HepG2 (cell line): ENCODE measurements around the gene YAP1. TPM values are rescaled to one million over a fixed set of nuclear protein-coding genes. Genes with fewer than 3 reads are reported as not detected.

Experiments
- ATAC-seq: fragments of 200-7000 bp; cut with Tn5 transposase; 3 replicates; pipeline ENCODE4 v1.9.1; 2020; ENCODE audit warnings: mild to moderate bottlenecking, moderate library complexity
- BruUV-seq: library from RNA; stranded (reverse); fragments of 400-500 nt; replicated peaks from 2 replicates; lab custom pipeline; 2021; lab: Mats Ljungman, UMichigan
- CTCF ChIA-PET: fragments of 300-600 bp; formaldehyde crosslinking; extraction: SDS; loops from one replicate; lab custom pipeline; 2021; ENCODE audit warnings: low total read pairs, inconsistent platforms, low intra/inter-chr PET ratio; lab: Yijun Ruan, JAX
- POLR2A ChIA-PET: fragments of 350-600 bp; sonication (Branson Sonifier 250); formaldehyde crosslinking; loops from one replicate; lab custom pipeline; 2020; ENCODE audit warnings: antibody characterized with exemption, inconsistent platforms; lab: Yijun Ruan, JAX
- DNase-seq: peaks from one replicate; pipeline ENCODE4 v3.0.0-alpha.2; 2015; ENCODE audit warnings: low spot score
- FAIRE-seq: peaks from 3 replicates; lab custom pipeline; 2011; peaks lifted over from hg19 to GRCh38; lab: Jason Lieb, UNC
- H2AFZ ChIP-seq: one replicate; pipeline ENCODE4 v1.6.1; 2011; ENCODE audit warnings: low read length, inconsistent platforms
- H3K27ac ChIP-seq: fragments of 300-600 bp; 3 replicates; pipeline ENCODE4 v1.8.0; 2011; ENCODE audit warnings: mixed run types, mild to moderate bottlenecking, mixed read lengths, low read length, inconsistent platforms; ENCODE audit not compliant: insufficient read depth; ENCODE audit errors: extremely low read length
- H3K27me3 ChIP-seq, 2 experiments: fragments of 200-600 bp in 1 of 2; 2 replicates in 1 of 2; 3 replicates in 1 of 2; pipeline versions ENCODE4 v1.6.0 to v1.8.0; 2011; ENCODE audit warnings: low read length in 2 of 2, mild to moderate bottlenecking in 2 of 2, moderate library complexity in 2 of 2, inconsistent platforms in 1 of 2; ENCODE audit not compliant: insufficient read depth in 2 of 2, control insufficient read depth in 1 of 2
- H3K36me3 ChIP-seq, 2 experiments: fragments of 200-600 bp in 1 of 2; replicated peaks in 1 of 2; 2 replicates in 1 of 2; 3 replicates in 1 of 2; pipeline versions ENCODE4 v1.5.1 to v1.8.0; 2011; ENCODE audit warnings: low read length in 2 of 2, inconsistent platforms in 1 of 2; ENCODE audit not compliant: insufficient read depth in 2 of 2, control insufficient read depth in 1 of 2
- H3K4me1 ChIP-seq: 2 replicates; pipeline ENCODE4 v1.5.1; 2012; ENCODE audit warnings: low read length, inconsistent platforms; ENCODE audit not compliant: insufficient read depth
- H3K4me2 ChIP-seq: 2 replicates; pipeline ENCODE4 v1.6.0; 2011; ENCODE audit warnings: low read depth, low read length, inconsistent platforms
- H3K4me3 ChIP-seq, 3 experiments: fragments of 200-600 bp in 1 of 3; sonication (generic), shearing (Covaris generic) in 1 of 3; replicated peaks in 1 of 3; 2 replicates each; pipeline ENCODE4 v1.5.1; 2011 to 2016; ENCODE audit warnings: low read length in 3 of 3, inconsistent platforms in 2 of 3, low read depth in 2 of 3, mild to moderate bottlenecking in 2 of 3, control low read depth in 1 of 3, mixed read lengths in 1 of 3; ENCODE audit not compliant: insufficient read depth in 1 of 3
- H3K79me2 ChIP-seq: one replicate; pipeline ENCODE4 v1.6.1; 2011; ENCODE audit warnings: low read length, inconsistent platforms; ENCODE audit not compliant: insufficient read depth
- H3K9ac ChIP-seq: 2 replicates; pipeline ENCODE4 v1.6.0; 2011; ENCODE audit warnings: mild to moderate bottlenecking, low read depth, low read length, inconsistent platforms; ENCODE audit not compliant: insufficient read depth
- H3K9me3 ChIP-seq: 2 replicates; pipeline ENCODE4 v1.5.1; 2012; ENCODE audit warnings: mild to moderate bottlenecking, low read length
- H4K20me1 ChIP-seq: 2 replicates; pipeline ENCODE4 v1.6.0; 2011; ENCODE audit warnings: inconsistent platforms, mild to moderate bottlenecking, low read length, moderate library complexity; ENCODE audit not compliant: insufficient read depth
- HES4 ChIP-seq: sonication (generic); formaldehyde crosslinking; IDR thresholded peaks from 2 replicates; pipeline ENCODE4 v1.9.0; 2021; ENCODE audit warnings: mild to moderate bottlenecking, missing genetic modification reagents, borderline replicate concordance
- ISX ChIP-seq: sonication (generic); formaldehyde crosslinking; conservative IDR thresholded peaks from 2 replicates; pipeline ENCODE4 v1.5.0; 2020; ENCODE audit warnings: missing genetic modification reagents
- MYC ChIP-seq: sonication (generic); formaldehyde crosslinking; IDR thresholded peaks from 2 replicates; pipeline ENCODE4 v1.9.0; 2021; ENCODE audit warnings: missing genetic modification reagents, borderline replicate concordance
- NR2F1 ChIP-seq, 2 experiments: fragments of 450-650 bp in 1 of 2; formaldehyde crosslinking in 1 of 2; IDR thresholded peaks; 2 replicates each; pipeline versions ENCODE4 v1.5.0 to v1.6.1; 2016 to 2020; ENCODE audit warnings: mild to moderate bottlenecking in 1 of 2, missing compliant biosample characterization in 1 of 2, missing genetic modification reagents in 1 of 2, moderate library complexity in 1 of 2
- POGK ChIP-seq: sonication (generic); formaldehyde crosslinking; conservative IDR thresholded peaks from 2 replicates; pipeline ENCODE4 v1.8.0; 2022; ENCODE audit warnings: mild to moderate bottlenecking, moderate library complexity, missing genetic modification reagents
- PRDM4 ChIP-seq: sonication (generic); formaldehyde crosslinking; IDR thresholded peaks from 2 replicates; pipeline ENCODE4 v1.9.0; 2021; ENCODE audit warnings: missing genetic modification reagents, borderline replicate concordance
- SSRP1 ChIP-seq: IDR thresholded peaks from 2 replicates; pipeline ENCODE4 v1.6.1; 2016; ENCODE audit warnings: control low read depth
- TOE1 ChIP-seq: sonication (generic); formaldehyde crosslinking; IDR thresholded peaks from 2 replicates; pipeline ENCODE4 v1.4.0; 2020; ENCODE audit warnings: mild to moderate bottlenecking, missing genetic modification reagents
- ZBTB4 ChIP-seq: sonication (generic); formaldehyde crosslinking; IDR thresholded peaks from 2 replicates; pipeline ENCODE4 v1.4.0; 2020; ENCODE audit warnings: missing genetic modification reagents, mild to moderate bottlenecking, borderline replicate concordance
- ZFP91 ChIP-seq: sonication (generic); formaldehyde crosslinking; IDR thresholded peaks from 2 replicates; pipeline ENCODE4 v1.9.0; 2022; ENCODE audit warnings: missing genetic modification reagents, mild to moderate bottlenecking, borderline replicate concordance
- ZNF18 ChIP-seq: sonication (generic); formaldehyde crosslinking; IDR thresholded peaks from 2 replicates; pipeline ENCODE4 v1.8.0; 2022; ENCODE audit warnings: mild to moderate bottlenecking, missing genetic modification reagents; ENCODE audit not compliant: insufficient replicate concordance
- ZNF20 ChIP-seq: sonication (generic); formaldehyde crosslinking; IDR thresholded peaks from 2 replicates; pipeline ENCODE4 v1.4.0; 2020; ENCODE audit warnings: mild to moderate bottlenecking, moderate library complexity, missing genetic modification reagents
- WGBS: methylation state at CpG from one replicate; pipeline ENCODE4 v1.1.6; 2017; ENCODE audit warnings: low lambda C conversion rate; 5-methylcytosine and 5-hydroxymethylcytosine counted together
- in situ Hi-C: cut with HindIII; loops from 2 replicates; pipeline ENCODE4 v1.10.0; 2017; ENCODE audit warnings: low pct_unique_long_range_greater_than_20kb; ENCODE audit not compliant: extremely low pct_ligation_motif_present
- intact Hi-C: fragments of 100-400 bp; cut with micrococcal nuclease; formaldehyde crosslinking; loops from one replicate; pipeline ENCODE4 v1.10.0; 2022; ENCODE audit not compliant: unreplicated experiment
- polyA plus RNA-seq, 8 experiments: library from polyadenylated mRNA; depleted of rRNA in 3 of 8; stranded (reverse) in 7 of 8; unstranded in 1 of 8; fragments of >200 nt; fragmentation: Illumina TruSeq in 4 of 8; extraction: Trizol in 4 of 8; gene quantifications; 2 replicates each; pipeline versions ENCODE4 v1.2.1 to v1.2.3, GENCODE V29; 2011 to 2016; ENCODE audit warnings: low read depth in 4 of 8, missing spikeins in 1 of 8, mixed read lengths in 1 of 8; ENCODE audit not compliant: insufficient read depth in 1 of 8
- total RNA-seq, 5 experiments: library from RNA; depleted of rRNA; stranded (reverse); fragments of >200 nt; fragmentation: Illumina TruSeq; extraction: Trizol; gene quantifications; 2 replicates each; pipeline ENCODE4 v1.2.3, GENCODE V29; 2016; ENCODE audit warnings: low read depth in 1 of 5

Gene YAP1
- total and polyA plus RNA-seq, 2 of the 13 experiments (the other 11 are each of a cell fraction or from before 2014, with no cell fraction given) = 59.5 to 91.0 TPM

- ATAC-seq (no peak), FAIRE-seq (no peak), DNase-seq (no peak)
- WGBS = 44% methylated on average over 5 of the region's 5 CpGs
- CTCF ChIA-PET = no interaction called here
- POLR2A ChIA-PET = interaction anchor here (0.6 to 2.8 kb wide), 5 partner anchors 11 to 212 kb away, joined by 4 to 26 read pairs (median 5); no protein-coding TSS in a partner anchor
- Histone ChIP-seq H3K4me3 (peak overlapping the region; percentile 51 to 67 (median 56); a peak in 5 of 6 replicates), H2AFZ (no peak overlapping the region), H3K9ac (peak overlapping the region; percentile 40; the same call in 1 of the 2 replicates), H3K27me3 (no peaks in the 10 kb centered on the region), H3K79me2 (no peaks in the 10 kb centered on the region), H3K27ac (peak overlapping the region; percentile 59), H3K9me3 (no peaks in the 10 kb centered on the region), H4K20me1 (no peaks in the 10 kb centered on the region), H3K4me1 (peaks cover 64% of the 10 kb centered on the region), H3K4me2 (peak overlapping the region; percentile 77), H3K36me3 (no peaks in the 10 kb centered on the region)
- BruUV-seq = no TSS peak
- in situ Hi-C loops = no loop called here
- intact Hi-C loops = loop anchor here (1.0 kb wide), 2 partner anchors 12 to 156 kb away; no protein-coding TSS in a partner anchor
- TF ChIP-seq ZNF20 (CRISPR knock-in tag) = no peak
- no peak for TF ChIP-seq HES4 (CRISPR knock-in tag)
- no peak for TF ChIP-seq TOE1
- no peak for TF ChIP-seq SSRP1
- TF ChIP-seq POGK = no peak
- no peak for TF ChIP-seq ZFP91
- TF ChIP-seq ZBTB4 (CRISPR knock-in tag) = no peak
- no peak for TF ChIP-seq ISX (CRISPR knock-in tag)
- TF ChIP-seq NR2F1 (CRISPR knock-in tag; IDR thresholded peaks at IDR 0.05) = no peak
- TF ChIP-seq ZNF18 (CRISPR knock-in tag) = no peak
- TF ChIP-seq PRDM4 (CRISPR knock-in tag) = no peak
- no peak for TF ChIP-seq MYC
Observed at GRCh38 chr11:102267609-102268008, 157.4 kb downstream of the YAP1 start.
